ENCODE data around the gene LDLRAD4. TPM values are rescaled to one million over a fixed set of nuclear protein-coding genes. Genes with fewer than 3 reads are reported as not detected.

The LDLRAD4 gene
- polyA plus RNA-seq, 3 donors = 10.3 to 11.5 (median 10.9) TPM

GRCh38 chr18:13191779-13192178 is 26.8 kb upstream of the LDLRAD4 start:
- peak in 1 of 11 donors; percentile 20 for DNase-seq (ENCODE audit: extremely low read depth in 1 of 11, low read depth in 9 of 11, low spot score in 4 of 11)

GRCh38 chr18:13192970-13193369 is 25.6 kb upstream of the LDLRAD4 start:
- DNase-seq (ENCODE audit: extremely low read depth in 1 of 11, low read depth in 9 of 11, low spot score in 4 of 11) = no peak

- DNase-seq (ENCODE audit: extremely low read depth in 1 of 11, low read depth in 9 of 11, low spot score in 4 of 11) = no peak
Measured at GRCh38 chr18:13194239-13194638, 24.3 kb upstream of the LDLRAD4 start.

- no peak for DNase-seq (ENCODE audit: extremely low read depth in 1 of 11, low read depth in 9 of 11, low spot score in 4 of 11)
Measured at GRCh38 chr18:13198701-13199100, 19.9 kb upstream of the LDLRAD4 start.

- DNase-seq (ENCODE audit: extremely low read depth in 1 of 11, low read depth in 9 of 11, low spot score in 4 of 11) = no peak
Measured at GRCh38 chr18:13199169-13199568, 19.4 kb upstream of the LDLRAD4 start.

- no peak for DNase-seq (ENCODE audit: extremely low read depth in 1 of 11, low read depth in 9 of 11, low spot score in 4 of 11)
Measured at GRCh38 chr18:13201292-13201691, 17.3 kb upstream of the LDLRAD4 start.

GRCh38 chr18:13202571-13202970 is 16.0 kb upstream of the LDLRAD4 start:
- DNase-seq (ENCODE audit: extremely low read depth in 1 of 11, low read depth in 9 of 11, low spot score in 4 of 11) = no peak

- no peak for DNase-seq (ENCODE audit: extremely low read depth in 1 of 11, low read depth in 9 of 11, low spot score in 4 of 11)
Measured at GRCh38 chr18:13206301-13206700, 12.3 kb upstream of the LDLRAD4 start.

- no peak for DNase-seq (ENCODE audit: extremely low read depth in 1 of 11, low read depth in 9 of 11, low spot score in 4 of 11)
Measured at GRCh38 chr18:13207294-13207693, 11.3 kb upstream of the LDLRAD4 start.

GRCh38 chr18:13211534-13211933 is 7.0 kb upstream of the LDLRAD4 start:
- DNase-seq (ENCODE audit: extremely low read depth in 1 of 11, low read depth in 9 of 11, low spot score in 4 of 11) = no peak

GRCh38 chr18:13213036-13213795 is 5.3 kb upstream of the LDLRAD4 start:
- no peak for DNase-seq (ENCODE audit: extremely low read depth in 1 of 11, low read depth in 9 of 11, low spot score in 4 of 11)

- DNase-seq (ENCODE audit: extremely low read depth in 1 of 11, low read depth in 9 of 11, low spot score in 4 of 11) = no peak
Measured at GRCh38 chr18:13214609-13215008, 4.0 kb upstream of the LDLRAD4 start.

GRCh38 chr18:13216092-13216582 is 2.4 kb upstream of the LDLRAD4 start:
- peak in 4 of 11 donors; percentile 47 to 65 (median 53) for DNase-seq (ENCODE audit: extremely low read depth in 1 of 11, low read depth in 9 of 11, low spot score in 4 of 11)

GRCh38 chr18:13216711-13217465 is 1.7 kb upstream of the LDLRAD4 start:
- peak in 3 of 11 donors; percentile 48 to 53 (median 51) for DNase-seq (ENCODE audit: extremely low read depth in 1 of 11, low read depth in 9 of 11, low spot score in 4 of 11)

- peak in 3 of 11 donors; percentile 39 to 49 (median 48) for DNase-seq (ENCODE audit: extremely low read depth in 1 of 11, low read depth in 9 of 11, low spot score in 4 of 11)
Measured at GRCh38 chr18:13217466-13217961, 1.0 kb upstream of the LDLRAD4 start.

- no peak for DNase-seq (ENCODE audit: extremely low read depth in 1 of 11, low read depth in 9 of 11, low spot score in 4 of 11)
Measured at GRCh38 chr18:13217971-13218367, 591 bp upstream of the LDLRAD4 start.

- DNase-seq (ENCODE audit: extremely low read depth in 1 of 11, low read depth in 9 of 11, low spot score in 4 of 11) = no peak
Measured at GRCh38 chr18:13218997-13219396, 437 bp downstream of the LDLRAD4 start.

GRCh38 chr18:13219593-13220159 is 1.1 kb downstream of the LDLRAD4 start:
- DNase-seq (ENCODE audit: extremely low read depth in 1 of 11, low read depth in 9 of 11, low spot score in 4 of 11) = no peak

- no peak for DNase-seq (ENCODE audit: extremely low read depth in 1 of 11, low read depth in 9 of 11, low spot score in 4 of 11)
Measured at GRCh38 chr18:13220361-13220991, 1.9 kb downstream of the LDLRAD4 start.
